ENCODE results near the gene DMD. TPM values are rescaled to one million over a fixed set of nuclear protein-coding genes. Genes with fewer than 3 reads are reported as not detected.

DMD gene
- total and polyA plus RNA-seq, 4 donors, result 3.9 to 73.8 (median 11.2) TPM

DNA sequence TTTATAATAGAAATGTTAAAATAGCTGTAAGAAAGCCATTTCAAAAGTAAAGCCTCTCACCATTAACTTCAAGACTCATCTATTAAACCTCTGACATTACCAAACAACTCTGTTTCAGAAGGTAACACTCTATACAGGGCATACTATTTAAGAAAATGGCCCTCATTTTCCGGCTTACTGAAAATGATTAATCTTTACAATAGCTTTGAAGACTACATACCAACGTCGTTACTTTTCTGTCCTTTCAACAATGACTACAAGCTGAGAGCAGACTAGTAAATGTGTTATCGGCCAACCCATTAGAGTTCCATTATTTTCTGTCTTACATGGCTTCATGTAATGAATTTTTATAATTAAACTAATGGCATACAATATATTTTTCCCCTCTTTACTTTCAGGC, 1545.9 kb downstream of the DMD start:
- DNase-seq (no peak), ATAC-seq (ENCODE audit: insufficient read depth, low FRiP score) (no peak)
- H3K9ac ChIP-seq (ENCODE audit: insufficient read depth in 1 of 2, low read length in 2 of 2), result no peak overlapping the region
- H3K4me1 ChIP-seq (ENCODE audit: control insufficient read depth in 5 of 5, insufficient read depth in 5 of 5, low read length in 5 of 5), result no peaks in the 10 kb centered on the region
- TF ChIP-seq, protein P1, sequence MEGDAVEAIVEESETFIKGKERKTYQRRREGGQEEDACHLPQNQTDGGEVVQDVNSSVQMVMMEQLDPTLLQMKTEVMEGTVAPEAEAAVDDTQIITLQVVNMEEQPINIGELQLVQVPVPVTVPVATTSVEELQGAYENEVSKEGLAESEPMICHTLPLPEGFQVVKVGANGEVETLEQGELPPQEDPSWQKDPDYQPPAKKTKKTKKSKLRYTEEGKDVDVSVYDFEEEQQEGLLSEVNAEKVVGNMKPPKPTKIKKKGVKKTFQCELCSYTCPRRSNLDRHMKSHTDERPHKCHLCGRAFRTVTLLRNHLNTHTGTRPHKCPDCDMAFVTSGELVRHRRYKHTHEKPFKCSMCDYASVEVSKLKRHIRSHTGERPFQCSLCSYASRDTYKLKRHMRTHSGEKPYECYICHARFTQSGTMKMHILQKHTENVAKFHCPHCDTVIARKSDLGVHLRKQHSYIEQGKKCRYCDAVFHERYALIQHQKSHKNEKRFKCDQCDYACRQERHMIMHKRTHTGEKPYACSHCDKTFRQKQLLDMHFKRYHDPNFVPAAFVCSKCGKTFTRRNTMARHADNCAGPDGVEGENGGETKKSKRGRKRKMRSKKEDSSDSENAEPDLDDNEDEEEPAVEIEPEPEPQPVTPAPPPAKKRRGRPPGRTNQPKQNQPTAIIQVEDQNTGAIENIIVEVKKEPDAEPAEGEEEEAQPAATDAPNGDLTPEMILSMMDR (IDR thresholded peaks at IDR 0.05; ENCODE audit: control extremely low read depth, extremely low read depth), result no peak
- H3K27me3 ChIP-seq (ENCODE audit: control insufficient read depth in 3 of 3, insufficient read depth in 3 of 3, low read length in 2 of 3), result peaks cover 0 to 3% (median 0%) of the 10 kb centered on the region in 3 donors
- H3K27ac ChIP-seq (ENCODE audit: low read depth in 1 of 2, low read length in 1 of 2), result no peak overlapping the region
- 68 to 95% methylated on average over 4 of the region's 4 CpGs for WGBS, 2 donors
- no peak overlapping the region for H3K4me3 ChIP-seq
- no peaks in the 10 kb centered on the region for H3K9me3 ChIP-seq (ENCODE audit: control insufficient read depth in 4 of 4, insufficient read depth in 3 of 4, low read length in 3 of 4)
- no peaks in the 10 kb centered on the region for H3K36me3 ChIP-seq (ENCODE audit: control insufficient read depth in 4 of 4, insufficient read depth in 4 of 4, low read length in 4 of 4)

DNA sequence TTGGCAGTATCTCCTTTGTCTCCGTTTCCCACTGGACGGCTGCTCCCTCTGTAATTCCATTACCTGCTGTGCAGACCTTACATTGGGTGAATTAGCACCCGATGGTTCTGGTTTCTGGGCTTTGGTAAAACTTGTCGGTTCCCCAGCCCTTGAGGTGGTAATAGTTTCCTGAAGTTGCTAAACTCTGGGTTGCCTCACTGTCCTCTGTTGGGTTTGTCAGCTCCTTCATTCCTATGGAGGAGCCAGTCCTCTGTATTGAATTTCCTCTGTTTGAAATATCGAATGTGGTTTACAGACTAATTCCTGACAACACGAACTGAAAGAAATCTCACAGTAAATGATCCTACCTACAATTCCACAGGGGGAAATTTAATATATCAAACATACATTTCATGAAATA, 1548.2 kb downstream of the DMD start:
- 67 to 79% methylated on average over 6 of the region's 6 CpGs for WGBS, 2 donors
- Histone ChIP-seq H3K4me3 (no peak overlapping the region), H3K4me1 (ENCODE audit: control insufficient read depth in 5 of 5, insufficient read depth in 5 of 5, low read length in 5 of 5) (no peaks in the 10 kb centered on the region), H3K27ac (ENCODE audit: low read depth in 1 of 2, low read length in 1 of 2) (no peak overlapping the region), H3K27me3 (ENCODE audit: control insufficient read depth in 3 of 3, insufficient read depth in 3 of 3, low read length in 2 of 3) (peaks cover 0 to 3% (median 0%) of the 10 kb centered on the region in 3 donors), H3K9ac (ENCODE audit: insufficient read depth in 1 of 2, low read length in 2 of 2) (no peak overlapping the region), H3K9me3 (ENCODE audit: control insufficient read depth in 4 of 4, insufficient read depth in 3 of 4, low read length in 3 of 4) (no peaks in the 10 kb centered on the region), H3K36me3 (ENCODE audit: control insufficient read depth in 4 of 4, insufficient read depth in 4 of 4, low read length in 4 of 4) (no peaks in the 10 kb centered on the region)
- DNase-seq (no peak), ATAC-seq (ENCODE audit: insufficient read depth, low FRiP score) (no peak)
- TF ChIP-seq, protein P1 (IDR thresholded peaks at IDR 0.05; ENCODE audit: control extremely low read depth, extremely low read depth), result no peak

DNA sequence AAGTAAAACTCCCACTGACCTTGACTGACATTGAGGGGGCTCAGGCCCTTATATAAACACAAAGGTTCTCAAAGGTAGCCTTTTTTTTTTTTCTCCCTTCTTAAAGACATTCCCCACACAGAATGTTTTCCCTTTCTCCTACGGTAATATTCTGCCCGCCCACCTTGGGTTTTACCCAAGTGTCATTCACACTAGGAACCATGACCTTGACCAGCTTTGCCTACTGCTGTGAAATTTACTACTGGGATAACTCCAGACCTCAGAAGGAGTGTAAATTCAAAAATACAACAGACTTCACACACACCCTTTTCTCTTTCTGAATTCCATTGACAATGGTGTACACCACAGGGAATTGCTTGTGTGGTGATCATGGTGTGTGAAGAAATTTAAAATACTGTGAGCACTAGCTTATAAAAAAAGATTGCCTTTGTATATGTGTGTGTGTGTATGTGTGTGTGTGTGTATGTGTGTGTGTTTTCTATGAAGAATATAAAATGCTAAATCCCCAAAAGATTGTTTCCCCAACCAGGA, 1550.0 kb downstream of the DMD start:
- DNase-seq, result no peak
- WGBS, 2 donors, result 59 to 74% methylated on average over 2 of the region's 2 CpGs
- no peak overlapping the region for H3K27ac ChIP-seq (ENCODE audit: low read depth in 1 of 2, low read length in 1 of 2)
- ATAC-seq (ENCODE audit: insufficient read depth, low FRiP score), result no peak
- no peak overlapping the region for H3K4me3 ChIP-seq
- no peak overlapping the region for H3K9ac ChIP-seq (ENCODE audit: insufficient read depth in 1 of 2, low read length in 2 of 2)
- no peaks in the 10 kb centered on the region for H3K4me1 ChIP-seq (ENCODE audit: control insufficient read depth in 5 of 5, insufficient read depth in 5 of 5, low read length in 5 of 5)
- no peaks in the 10 kb centered on the region for H3K36me3 ChIP-seq (ENCODE audit: control insufficient read depth in 4 of 4, insufficient read depth in 4 of 4, low read length in 4 of 4)
- H3K9me3 ChIP-seq (ENCODE audit: control insufficient read depth in 4 of 4, insufficient read depth in 3 of 4, low read length in 3 of 4), result no peaks in the 10 kb centered on the region
- TF ChIP-seq, protein P1 (IDR thresholded peaks at IDR 0.05; ENCODE audit: control extremely low read depth, extremely low read depth), result no peak
- peaks cover 0 to 3% (median 0%) of the 10 kb centered on the region in 3 donors for H3K27me3 ChIP-seq (ENCODE audit: control insufficient read depth in 3 of 3, insufficient read depth in 3 of 3, low read length in 2 of 3)

DNA sequence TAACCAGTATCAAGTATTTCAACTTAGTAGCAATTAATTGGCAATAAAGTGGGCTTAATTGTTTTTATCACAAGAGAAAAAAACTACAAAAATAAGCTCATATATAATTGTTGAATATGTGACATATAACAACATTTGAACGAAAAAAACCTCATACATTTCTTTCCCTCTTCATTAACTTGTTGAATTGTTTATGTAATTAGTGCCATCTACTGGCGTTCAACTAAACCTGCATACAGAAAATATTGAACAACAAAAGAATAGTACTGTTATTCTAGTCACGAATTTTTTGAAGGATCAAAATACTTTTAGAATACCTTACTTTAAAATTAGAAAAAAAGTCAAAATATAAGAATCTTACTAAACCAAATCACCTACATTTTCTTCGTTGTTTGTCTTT, 1553.0 kb downstream of the DMD start:
- DNase-seq (peak in 2 of 3 donors; percentile 37 to 56), ATAC-seq (ENCODE audit: insufficient read depth, low FRiP score) (no peak)
- H3K4me1 ChIP-seq (ENCODE audit: control insufficient read depth in 5 of 5, insufficient read depth in 5 of 5, low read length in 5 of 5), result no peaks in the 10 kb centered on the region
- no peaks in the 10 kb centered on the region for H3K27me3 ChIP-seq (ENCODE audit: control insufficient read depth in 3 of 3, insufficient read depth in 3 of 3, low read length in 2 of 3)
- no peaks in the 10 kb centered on the region for H3K9me3 ChIP-seq (ENCODE audit: control insufficient read depth in 4 of 4, insufficient read depth in 3 of 4, low read length in 3 of 4)
- no peaks in the 10 kb centered on the region for H3K36me3 ChIP-seq (ENCODE audit: control insufficient read depth in 4 of 4, insufficient read depth in 4 of 4, low read length in 4 of 4)
- TF ChIP-seq, protein P1 (IDR thresholded peaks at IDR 0.05; ENCODE audit: control extremely low read depth, extremely low read depth), result no peak
- 5 to 9% methylated on average over 4 of the region's 4 CpGs for WGBS, 2 donors
- H3K4me3 ChIP-seq, result no peak overlapping the region
- H3K9ac ChIP-seq (ENCODE audit: insufficient read depth in 1 of 2, low read length in 2 of 2), result no peak overlapping the region
- H3K27ac ChIP-seq (ENCODE audit: low read depth in 1 of 2, low read length in 1 of 2), result no peak overlapping the region

All from lung (tissue), 12 donors.